GM23248 (cell line): ENCODE results near the gene PPFIBP2. TPM values are rescaled to one million over a fixed set of nuclear protein-coding genes. Genes with fewer than 3 reads are reported as not detected.

ENCODE experiments used
- DNase-seq: peaks from one replicate; pipeline ENCODE4 v3.0.0-alpha.2; 2015
- H2AFZ ChIP-seq: fragments of 200-600 bp; sonication (generic); 2 replicates; pipeline ENCODE4 v1.6.1; 2016; ENCODE audit warnings: antibody characterized with exemption
- H3F3A ChIP-seq: fragments of 200-600 bp; sonication (generic); 2 replicates; pipeline ENCODE4 v1.6.1; 2016; ENCODE audit warnings: mild to moderate bottlenecking, antibody characterized with exemption, mixed run types; ENCODE audit not compliant: insufficient read depth
- H3K27ac ChIP-seq: fragments of 200-600 bp; sonication (generic); 2 replicates; pipeline ENCODE4 v1.5.1; 2016; ENCODE audit warnings: mild to moderate bottlenecking
- H3K27me3 ChIP-seq: fragments of 200-600 bp; sonication (generic); replicated peaks from 2 replicates; pipeline ENCODE4 v1.6.1; 2016; ENCODE audit warnings: mild to moderate bottlenecking; ENCODE audit not compliant: insufficient read depth
- H3K36me3 ChIP-seq: fragments of 200-600 bp; sonication (generic); 2 replicates; pipeline ENCODE4 v1.6.1; 2016; ENCODE audit warnings: low read depth, mild to moderate bottlenecking
- H3K4me1 ChIP-seq: fragments of 200-600 bp; sonication (generic); 2 replicates; pipeline ENCODE4 v1.6.1; 2016; ENCODE audit warnings: mild to moderate bottlenecking; ENCODE audit not compliant: insufficient read depth
- H3K4me2 ChIP-seq: fragments of 200-600 bp; sonication (generic); one replicate; pipeline ENCODE4 v1.6.1; 2016; ENCODE audit warnings: mild to moderate bottlenecking; ENCODE audit not compliant: unreplicated experiment
- H3K4me3 ChIP-seq: fragments of 200-600 bp; sonication (generic); 2 replicates; pipeline ENCODE4 v1.5.1; 2016; ENCODE audit warnings: mild to moderate bottlenecking
- H3K79me2 ChIP-seq: fragments of 200-600 bp; sonication (generic); 2 replicates; pipeline ENCODE4 v1.6.1; 2016; ENCODE audit warnings: mild to moderate bottlenecking; ENCODE audit not compliant: insufficient read depth
- H3K9ac ChIP-seq: fragments of 200-600 bp; sonication (generic); 2 replicates; pipeline ENCODE4 v1.6.1; 2016; ENCODE audit warnings: mild to moderate bottlenecking
- H3K9me2 ChIP-seq: fragments of 200-600 bp; sonication (generic); 2 replicates; pipeline ENCODE4 v1.6.1; 2016; ENCODE audit warnings: mixed run types, mild to moderate bottlenecking, moderate library complexity; ENCODE audit not compliant: insufficient read depth
- H3K9me3 ChIP-seq: fragments of 200-600 bp; sonication (generic); one replicate; pipeline ENCODE4 v1.6.1; 2017; ENCODE audit warnings: low read depth
- H4K20me1 ChIP-seq: fragments of 200-600 bp; sonication (generic); 2 replicates; pipeline ENCODE4 v1.6.0; 2016; ENCODE audit not compliant: insufficient read depth
- EZH2 ChIP-seq: fragments of 200-600 bp; sonication (generic); IDR thresholded peaks from 2 replicates; pipeline ENCODE4 v1.6.1; 2018; ENCODE audit warnings: antibody characterized with exemption, mild to moderate bottlenecking; ENCODE audit not compliant: insufficient read depth, poor library complexity, severe bottlenecking
- EZH2phosphoT487 ChIP-seq: fragments of 200-600 bp; sonication (generic); IDR thresholded peaks from 2 replicates; pipeline ENCODE4 v1.6.1; 2018; ENCODE audit warnings: antibody characterized with exemption, moderate library complexity, mild to moderate bottlenecking, low read depth; ENCODE audit not compliant: insufficient read depth
- WGBS, 2 experiments: methylation state at CpG; one replicate each; pipeline ENCODE4 v1.1.6; 2015 to 2017; ENCODE audit warnings: low lambda C conversion rate in 2 of 2, low coverage in 1 of 2; ENCODE audit errors: missing lambda C conversion rate in 2 of 2; 5-methylcytosine and 5-hydroxymethylcytosine counted together
- in situ Hi-C: fragments of 300-500 bp; cut with MboI; formaldehyde crosslinking; loops from 2 replicates; pipeline ENCODE4 v1.15.0; 2020
- polyA plus RNA-seq: library from polyadenylated mRNA; unstranded; fragments of >200 nt; fragmentation: Nextera tagmentation; extraction: Ambion mirVana; gene quantifications from 2 replicates; pipeline ENCODE4 v1.2.1, GENCODE V29; 2016
- total RNA-seq: library from RNA; depleted of rRNA; stranded (reverse); fragments of >200 nt; shearing (Covaris generic); gene quantifications from 2 replicates; pipeline ENCODE4 v1.2.3, GENCODE V29; 2014

PPFIBP2 gene
- total and polyA plus RNA-seq, 2 experiments from 2014 or later: 4.1 to 5.9 TPM

- Histone ChIP-seq H3K9ac (no peak overlapping the region), H3K4me3 (no peak overlapping the region), H3K4me2 (no peak overlapping the region), H4K20me1 (no peaks in the 10 kb centered on the region), H3K4me1 (no peaks in the 10 kb centered on the region), H3K27ac (no peak overlapping the region), H3F3A (no peaks in the 10 kb centered on the region), H3K79me2 (no peaks in the 10 kb centered on the region), H3K9me2 (no peaks in the 10 kb centered on the region), H3K9me3 (no peaks in the 10 kb centered on the region), H2AFZ (no peak overlapping the region), H3K27me3 (no peaks in the 10 kb centered on the region), H3K36me3 (no peaks in the 10 kb centered on the region)
- no peak for TF ChIP-seq EZH2phosphoT487
- TF ChIP-seq EZH2: no peak
- DNase-seq: no peak
- in situ Hi-C loops: no loop called here
- WGBS, 2 experiments: 94% methylated on average over 7 of the region's 7 CpGs
Measured at GRCh38 chr11:7668464-7668863, 154.7 kb downstream of the PPFIBP2 start.

GRCh38 chr11:7668911-7669310, 155.1 kb downstream of the PPFIBP2 start:
- H3K9ac ChIP-seq: no peak overlapping the region
- no peaks in the 10 kb centered on the region for H3K4me1 ChIP-seq
- H2AFZ ChIP-seq: no peak overlapping the region
- no peak overlapping the region for H3K27ac ChIP-seq
- DNase-seq: no peak
- H3K4me3 ChIP-seq: no peak overlapping the region
- no peaks in the 10 kb centered on the region for H3K36me3 ChIP-seq
- no peaks in the 10 kb centered on the region for H3K79me2 ChIP-seq
- WGBS, 2 experiments: 79% methylated on average over 5 of the region's 5 CpGs
- H3F3A ChIP-seq: no peaks in the 10 kb centered on the region
- H4K20me1 ChIP-seq: no peaks in the 10 kb centered on the region
- H3K9me3 ChIP-seq: no peaks in the 10 kb centered on the region
- no peaks in the 10 kb centered on the region for H3K27me3 ChIP-seq
- in situ Hi-C loops: no loop called here
- no peak overlapping the region for H3K4me2 ChIP-seq
- H3K9me2 ChIP-seq: no peaks in the 10 kb centered on the region
- TF ChIP-seq EZH2phosphoT487 (no peak), EZH2 (no peak)

GRCh38 chr11:7670641-7671040, 156.8 kb downstream of the PPFIBP2 start:
- no peaks in the 10 kb centered on the region for H3K9me3 ChIP-seq
- in situ Hi-C loops: no loop called here
- peaks cover 10% of the 10 kb centered on the region for H3F3A ChIP-seq
- no peak overlapping the region for H3K4me2 ChIP-seq
- no peaks in the 10 kb centered on the region for H3K27me3 ChIP-seq
- H3K9ac ChIP-seq: no peak overlapping the region
- H3K27ac ChIP-seq: no peak overlapping the region
- H4K20me1 ChIP-seq: no peaks in the 10 kb centered on the region
- H3K36me3 ChIP-seq: no peaks in the 10 kb centered on the region
- no peaks in the 10 kb centered on the region for H3K4me1 ChIP-seq
- 67 to 73% methylated on average over 4 of the region's 4 CpGs for WGBS, 2 experiments
- no peak overlapping the region for H2AFZ ChIP-seq
- TF ChIP-seq EZH2: no peak
- no peak for TF ChIP-seq EZH2phosphoT487
- DNase-seq: no peak
- no peaks in the 10 kb centered on the region for H3K9me2 ChIP-seq
- H3K4me3 ChIP-seq: no peak overlapping the region
- no peaks in the 10 kb centered on the region for H3K79me2 ChIP-seq

DNA sequence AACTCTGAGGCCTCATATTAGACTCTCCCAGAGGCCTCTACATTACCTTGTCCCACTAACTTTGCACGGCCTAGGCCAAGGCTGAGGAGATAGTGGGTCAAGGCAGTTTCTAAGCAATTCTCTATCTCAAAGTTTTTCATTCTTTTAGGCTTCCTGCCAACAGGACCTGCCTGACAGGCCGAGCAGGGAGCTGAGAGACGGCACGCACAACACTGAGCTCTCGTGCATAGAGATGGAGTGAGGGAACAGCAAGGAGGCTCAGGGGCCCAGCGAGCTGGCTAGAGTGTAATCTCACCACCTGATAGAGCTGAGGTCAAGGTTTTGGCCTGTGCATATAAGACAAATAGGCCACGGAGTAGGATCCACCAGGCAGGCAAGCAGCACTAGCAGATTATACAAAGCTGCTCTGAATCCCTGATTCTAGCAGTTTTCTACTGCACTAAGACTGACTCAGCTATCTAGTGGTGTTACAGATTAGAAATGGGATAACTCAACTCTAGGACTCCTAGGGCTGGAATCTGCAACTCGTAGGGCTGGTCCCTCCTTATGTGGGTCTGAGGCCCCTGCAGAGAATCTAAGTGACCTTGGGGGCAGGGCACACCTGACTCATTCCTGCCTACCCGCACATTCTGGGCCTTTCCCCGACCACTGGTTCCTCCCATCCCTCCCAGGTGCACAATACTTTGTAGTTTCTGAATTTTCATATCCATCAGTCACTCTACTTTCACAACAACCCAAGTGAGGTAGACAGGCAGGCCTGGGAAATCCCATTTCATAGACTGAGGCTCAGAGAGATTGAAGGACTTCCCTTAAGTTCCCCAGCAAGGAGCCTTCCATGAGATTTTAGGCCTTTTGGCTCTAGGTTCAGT, 157.8 kb downstream of the PPFIBP2 start:
- H4K20me1 ChIP-seq: no peaks in the 10 kb centered on the region
- TF ChIP-seq EZH2phosphoT487 (no peak), EZH2 (no peak)
- H3K9ac ChIP-seq: no peak overlapping the region
- H3K27me3 ChIP-seq: no peaks in the 10 kb centered on the region
- H3K79me2 ChIP-seq: no peaks in the 10 kb centered on the region
- WGBS, 2 experiments: 89 to 94% methylated on average over 10 of the region's 10 CpGs
- no peak overlapping the region for H3K4me2 ChIP-seq
- H3F3A ChIP-seq: peaks cover 20% of the 10 kb centered on the region
- no peak overlapping the region for H2AFZ ChIP-seq
- H3K4me3 ChIP-seq: no peak overlapping the region
- H3K9me3 ChIP-seq: no peaks in the 10 kb centered on the region
- no peak overlapping the region for H3K27ac ChIP-seq
- in situ Hi-C loops: no loop called here
- H3K4me1 ChIP-seq: peaks cover 5% of the 10 kb centered on the region
- H3K9me2 ChIP-seq: no peaks in the 10 kb centered on the region
- no peak for DNase-seq
- H3K36me3 ChIP-seq: no peaks in the 10 kb centered on the region
